Adrenal gland (tissue), 12 donors: ENCODE results near the gene DPH1. TPM values are rescaled to one million over a fixed set of nuclear protein-coding genes. Genes with fewer than 3 reads are reported as not detected.

ENCODE experiments used
- DNase-seq, 7 donors: peaks; one replicate each; pipeline ENCODE4 v3.0.0-alpha.2; 2019 to 2020
- H3K27ac ChIP-seq, 5 donors: fragments of 200-600 bp; sonication (generic) in 4 of 5; 1 replicate in 3 of 5; 2 replicates in 2 of 5; pipeline versions ENCODE4 v1.5.1 to v1.8.0; 2016 to 2020; ENCODE audit warnings: mild to moderate bottlenecking in 1 of 5
- H3K27me3 ChIP-seq: fragments of 200-600 bp; 2 replicates; pipeline ENCODE4 v1.8.0; 2021
- H3K36me3 ChIP-seq, 2 donors: fragments of 200-600 bp; replicated peaks in 1 of 2; 1 replicate in 1 of 2; 2 replicates in 1 of 2; pipeline versions ENCODE4 v1.5.1 to v1.8.0; 2018 to 2022
- H3K4me1 ChIP-seq, 2 donors: fragments of 200-600 bp; replicated peaks in 1 of 2; 1 replicate in 1 of 2; 2 replicates in 1 of 2; pipeline versions ENCODE4 v1.5.1 to v1.8.0; 2018 to 2021
- H3K4me3 ChIP-seq, 4 donors: fragments of 200-600 bp; sonication (generic) in 3 of 4; one replicate each; pipeline ENCODE4 v1.5.1; 2016 to 2018
- H3K9me3 ChIP-seq, 3 donors: fragments of 200-600 bp; sonication (generic) in 1 of 3; replicated peaks in 1 of 3; 1 replicate in 2 of 3; 2 replicates in 1 of 3; pipeline versions ENCODE4 v1.5.1 to v1.8.0; 2016 to 2021
- POLR2A ChIP-seq, 2 donors: fragments of 450-650 bp; IDR thresholded peaks; one replicate each; pipeline ENCODE4 v1.6.1; 2017; ENCODE audit warnings: antibody characterized with exemption in 2 of 2, mild to moderate bottlenecking in 2 of 2, moderate library complexity in 1 of 2
- WGBS, 4 donors: extraction: QIAGEN DNeasy Blood & Tissue Kit in 2 of 4; methylation state at CpG; one replicate each; pipeline versions ENCODE4 v1.1.5 to v1.1.7; 2013 to 2017; 5-methylcytosine and 5-hydroxymethylcytosine counted together
- intact Hi-C, 2 donors: fragments of 100-400 bp; cut with DNase I; formaldehyde crosslinking; loops; one replicate each; pipeline versions ENCODE4 v1.14.1 to v1.15.0; 2022 to 2023
- polyA plus RNA-seq, 3 donors: library from polyadenylated mRNA; stranded (reverse); fragments of 200-250 nt in 2 of 3; fragments of 350-450 nt in 1 of 3; fragmentation: Illumina TruSeq in 1 of 3; extraction: RNeasy Lipid Tissue Mini Kit (QIAGEN cat#74804) in 1 of 3; gene quantifications; one replicate each; pipeline ENCODE4 v1.2.3, GENCODE V29; 2013 to 2014
- total RNA-seq, 9 donors: library from RNA; depleted of rRNA in 4 of 9; stranded (reverse); fragments of >200 nt in 4 of 9; fragments of 120-200 nt in 1 of 9; fragmentation: NEBNext Ultra II Directional in 1 of 9; extraction: Animal tissue kit (Norgen Biotek cat#: 25700) in 1 of 9; gene quantifications; one replicate each; pipeline versions ENCODE4 v1.1.0 to v1.2.4, GENCODE V29; 2013 to 2023
- TF ChIP-seq, protein P1 (sequence below), 6 experiments: fragments of 450-650 bp in 4 of 6; fragments of 200-600 bp in 2 of 6; sonication (generic) in 1 of 6; IDR thresholded peaks; 1 replicate in 5 of 6; 2 replicates in 1 of 6; pipeline versions ENCODE4 v1.5.1 to v1.8.0; 2016 to 2021; ENCODE audit warnings: antibody characterized with exemption in 6 of 6, mild to moderate bottlenecking in 2 of 6, moderate library complexity in 1 of 6
- donor health status: healthy with polysubstance abuse.
- donor health status: Bipolar disorder and iron deficiency.
- donor health status: DM: yes; HTN: yes; CAD: no.
- donor health status: DM: no; HTN: no; CAD: no.
- donor health status: DM: no; HTN: no; CAD: no.
- donor health status: DM: yes; HTN: yes; CAD: no.

The DPH1 gene
- total and polyA plus RNA-seq, 12 donors = 29.3 to 100 (median 57.7) TPM

DNA sequence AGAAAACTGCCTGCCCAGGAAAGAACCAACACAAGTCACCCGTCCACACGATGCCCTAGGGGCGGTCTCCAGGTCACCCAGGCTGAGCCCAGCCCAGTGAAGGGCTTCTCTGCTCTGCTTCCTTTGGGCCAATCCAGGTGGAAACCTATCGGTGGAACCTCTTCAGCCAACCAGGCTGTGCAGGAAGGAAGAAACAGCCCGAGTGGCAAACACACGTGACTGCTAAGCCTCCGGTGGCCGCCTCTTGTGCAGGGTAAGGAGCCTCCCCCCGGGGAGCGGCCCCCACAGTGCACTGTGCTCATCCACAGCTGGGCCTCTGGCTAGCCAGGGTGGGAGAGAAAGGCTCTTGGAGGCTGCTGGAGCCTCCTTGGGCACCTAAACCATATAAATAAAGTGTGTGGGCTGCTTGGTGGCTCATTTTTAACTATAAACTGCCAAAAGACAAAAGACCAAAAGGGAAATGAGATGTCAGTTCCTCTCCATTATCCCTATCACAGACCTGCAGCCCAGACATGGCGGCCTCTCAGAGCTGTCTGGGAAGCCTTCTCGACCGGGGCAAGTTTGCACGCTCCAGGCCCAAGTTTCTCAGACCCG, 7.2 kb upstream of the DPH1 start:
- no peaks in the 10 kb centered on the region for H3K27me3 ChIP-seq
- peak overlapping the region in 1 of 5 donors; percentile 44 for H3K27ac ChIP-seq
- no peak for TF ChIP-seq POLR2A (IDR thresholded peaks at IDR 0.05)
- TF ChIP-seq, protein P1, sequence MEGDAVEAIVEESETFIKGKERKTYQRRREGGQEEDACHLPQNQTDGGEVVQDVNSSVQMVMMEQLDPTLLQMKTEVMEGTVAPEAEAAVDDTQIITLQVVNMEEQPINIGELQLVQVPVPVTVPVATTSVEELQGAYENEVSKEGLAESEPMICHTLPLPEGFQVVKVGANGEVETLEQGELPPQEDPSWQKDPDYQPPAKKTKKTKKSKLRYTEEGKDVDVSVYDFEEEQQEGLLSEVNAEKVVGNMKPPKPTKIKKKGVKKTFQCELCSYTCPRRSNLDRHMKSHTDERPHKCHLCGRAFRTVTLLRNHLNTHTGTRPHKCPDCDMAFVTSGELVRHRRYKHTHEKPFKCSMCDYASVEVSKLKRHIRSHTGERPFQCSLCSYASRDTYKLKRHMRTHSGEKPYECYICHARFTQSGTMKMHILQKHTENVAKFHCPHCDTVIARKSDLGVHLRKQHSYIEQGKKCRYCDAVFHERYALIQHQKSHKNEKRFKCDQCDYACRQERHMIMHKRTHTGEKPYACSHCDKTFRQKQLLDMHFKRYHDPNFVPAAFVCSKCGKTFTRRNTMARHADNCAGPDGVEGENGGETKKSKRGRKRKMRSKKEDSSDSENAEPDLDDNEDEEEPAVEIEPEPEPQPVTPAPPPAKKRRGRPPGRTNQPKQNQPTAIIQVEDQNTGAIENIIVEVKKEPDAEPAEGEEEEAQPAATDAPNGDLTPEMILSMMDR (IDR thresholded peaks at IDR 0.05) = no peak
- DNase-seq = no peak
- H3K4me3 ChIP-seq = no peak overlapping the region
- H3K9me3 ChIP-seq = no peaks in the 10 kb centered on the region
- H3K4me1 ChIP-seq = peaks cover 6 to 37% of the 10 kb centered on the region in 2 donors
- no peaks in the 10 kb centered on the region for H3K36me3 ChIP-seq
- WGBS, 4 donors = 74 to 83% (median 80%) methylated on average over 9 to 15 of the region's 15 CpGs
- intact Hi-C loops = no loop called here

DNA sequence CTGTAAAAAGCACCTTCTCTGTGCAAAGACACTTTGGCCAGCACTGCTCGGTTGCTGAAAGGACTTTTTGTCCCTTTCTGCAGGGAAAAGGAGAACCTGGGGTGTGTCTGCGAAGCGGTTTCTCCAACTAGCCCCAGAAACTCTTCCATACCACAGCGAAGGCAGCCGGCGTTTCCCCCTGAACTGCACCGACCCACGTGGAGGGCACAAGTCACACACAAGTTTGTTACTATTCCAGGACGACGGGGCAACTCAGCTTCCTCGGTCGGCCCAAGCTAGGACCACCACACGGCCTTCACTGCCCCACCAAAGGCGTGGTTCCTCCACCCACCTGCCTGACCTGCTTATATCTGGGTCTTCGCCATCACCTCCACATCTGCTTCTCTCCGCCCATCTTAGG, 6.7 kb upstream of the DPH1 start:
- H3K4me3 ChIP-seq = peak overlapping the region in 1 of 4 donors; percentile 85
- no peaks in the 10 kb centered on the region for H3K27me3 ChIP-seq
- TF ChIP-seq, protein P1 (IDR thresholded peaks at IDR 0.05) = no peak
- TF ChIP-seq POLR2A (IDR thresholded peaks at IDR 0.05) = no peak
- H3K4me1 ChIP-seq = peaks cover 6 to 40% of the 10 kb centered on the region in 2 donors
- H3K27ac ChIP-seq = peak overlapping the region in 1 of 5 donors; percentile 44
- no peaks in the 10 kb centered on the region for H3K9me3 ChIP-seq
- DNase-seq = no peak
- intact Hi-C loops = no loop called here
- 65 to 79% (median 68%) methylated on average over 16 of the region's 16 CpGs for WGBS, 4 donors
- H3K36me3 ChIP-seq = no peaks in the 10 kb centered on the region

DNA sequence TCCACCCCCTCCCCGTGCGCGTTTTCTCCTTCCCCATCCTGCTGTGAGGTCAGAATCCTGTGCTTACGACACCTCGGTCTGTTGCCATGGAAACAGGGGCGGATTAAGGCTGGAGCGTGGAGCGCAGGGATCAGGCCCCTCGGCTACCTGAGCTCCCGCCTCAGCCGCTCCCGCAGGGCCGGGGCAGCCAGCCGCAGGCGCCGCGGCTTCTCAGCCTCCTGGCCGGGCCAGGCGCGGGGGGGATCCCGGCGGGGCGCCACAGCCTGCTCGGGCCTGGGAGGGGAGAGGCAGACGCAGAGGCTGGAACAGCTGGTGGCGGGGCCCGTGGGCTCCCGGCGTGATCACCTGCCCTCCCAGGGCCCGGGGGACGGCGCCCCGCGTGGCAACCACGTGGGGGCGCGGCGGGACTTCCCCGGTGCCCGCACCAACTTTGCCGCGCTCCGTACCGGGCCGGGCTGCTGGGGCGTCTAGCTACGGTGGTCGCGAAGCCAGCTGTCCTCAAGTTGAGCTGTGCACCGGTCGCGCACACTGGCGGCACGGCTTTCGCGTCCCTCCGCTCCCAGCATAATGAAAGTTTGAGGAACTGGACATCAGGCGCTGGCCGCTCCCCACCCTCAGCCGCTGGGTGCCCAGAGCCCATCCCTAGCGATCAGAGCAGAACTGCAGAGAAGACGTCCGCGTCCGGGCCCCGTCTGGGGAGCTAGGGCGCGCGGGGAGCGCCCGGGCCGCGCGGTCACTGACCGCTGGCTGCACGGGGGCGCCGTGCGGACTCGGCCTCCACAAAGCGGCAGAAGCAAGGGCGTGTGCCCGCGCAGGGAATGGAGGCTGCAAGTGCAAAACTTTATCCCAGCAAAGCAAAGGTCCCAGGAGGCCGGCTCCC, 6.0 kb upstream of the DPH1 start:
- intact Hi-C loops = no loop called here
- H3K27ac ChIP-seq = peak overlapping the region in 2 of 5 donors; percentile 32 to 44
- WGBS, 4 donors = 0 to 2% (median 1%) methylated on average over 13 to 85 of the region's 85 CpGs

More for the DNA sequence above, 6.0 kb upstream of the DPH1 start:
- DNase-seq = peak; percentile 70 to 86 (median 77)
- H3K27me3 ChIP-seq = no peaks in the 10 kb centered on the region
- peak overlapping the region in 2 of 4 donors; percentile 55 to 85 for H3K4me3 ChIP-seq
- peaks cover 6 to 40% of the 10 kb centered on the region in 2 donors for H3K4me1 ChIP-seq
- H3K36me3 ChIP-seq = no peaks in the 10 kb centered on the region
- TF ChIP-seq, protein P1 (IDR thresholded peaks at IDR 0.05) = peak in 1 of 6 experiments; percentile 6
- TF ChIP-seq POLR2A (IDR thresholded peaks at IDR 0.05) = no peak
- H3K9me3 ChIP-seq = no peaks in the 10 kb centered on the region
